HG03565 (cell line): ENCODE data around the gene GFPT2.

Experiments used
- ATAC-seq: cut with Tn5 transposase; IDR thresholded peaks from one replicate; pipeline ENCODE4 v1.9.1; 2021; ENCODE audit warnings: mild to moderate bottlenecking, moderate library complexity; ENCODE audit not compliant: unreplicated experiment

Gene GFPT2

GRCh38 chr5:180378438-180379344 is 25.6 kb upstream of the GFPT2 start:
- ATAC-seq = no peak

- no peak for ATAC-seq
Measured at GRCh38 chr5:180377556-180378197, 24.5 kb upstream of the GFPT2 start.

GRCh38 chr5:180376511-180376910 is 23.4 kb upstream of the GFPT2 start:
- ATAC-seq = no peak

GRCh38 chr5:180375955-180376354 is 22.8 kb upstream of the GFPT2 start:
- ATAC-seq = no peak

- ATAC-seq = no peak
Measured at GRCh38 chr5:180375291-180375690, 22.2 kb upstream of the GFPT2 start.

- ATAC-seq = no peak
Measured at GRCh38 chr5:180373870-180374269, 20.7 kb upstream of the GFPT2 start.

DNA sequence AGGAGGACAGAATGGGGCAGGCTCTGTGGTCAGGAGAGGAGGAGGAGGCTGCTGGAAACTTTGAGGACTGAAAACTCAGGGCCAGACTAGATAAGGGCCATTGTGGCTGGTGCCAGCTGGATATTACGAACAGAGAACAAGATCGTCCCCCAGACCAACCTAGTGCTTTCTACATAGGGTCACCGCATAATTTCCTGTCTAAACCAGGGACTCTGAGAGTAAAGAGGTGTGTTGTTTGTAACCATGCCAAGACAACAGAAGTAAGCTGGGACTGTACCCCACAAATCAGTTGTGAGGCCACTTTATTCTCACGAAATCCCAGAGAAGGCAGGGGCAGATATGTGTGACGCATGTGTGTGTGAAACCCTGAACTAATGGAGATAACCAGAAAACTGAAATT is 20.3 kb upstream of the GFPT2 start:
- no peak for ATAC-seq

- no peak for ATAC-seq
Measured at GRCh38 chr5:180371949-180372348, 18.8 kb upstream of the GFPT2 start.

DNA sequence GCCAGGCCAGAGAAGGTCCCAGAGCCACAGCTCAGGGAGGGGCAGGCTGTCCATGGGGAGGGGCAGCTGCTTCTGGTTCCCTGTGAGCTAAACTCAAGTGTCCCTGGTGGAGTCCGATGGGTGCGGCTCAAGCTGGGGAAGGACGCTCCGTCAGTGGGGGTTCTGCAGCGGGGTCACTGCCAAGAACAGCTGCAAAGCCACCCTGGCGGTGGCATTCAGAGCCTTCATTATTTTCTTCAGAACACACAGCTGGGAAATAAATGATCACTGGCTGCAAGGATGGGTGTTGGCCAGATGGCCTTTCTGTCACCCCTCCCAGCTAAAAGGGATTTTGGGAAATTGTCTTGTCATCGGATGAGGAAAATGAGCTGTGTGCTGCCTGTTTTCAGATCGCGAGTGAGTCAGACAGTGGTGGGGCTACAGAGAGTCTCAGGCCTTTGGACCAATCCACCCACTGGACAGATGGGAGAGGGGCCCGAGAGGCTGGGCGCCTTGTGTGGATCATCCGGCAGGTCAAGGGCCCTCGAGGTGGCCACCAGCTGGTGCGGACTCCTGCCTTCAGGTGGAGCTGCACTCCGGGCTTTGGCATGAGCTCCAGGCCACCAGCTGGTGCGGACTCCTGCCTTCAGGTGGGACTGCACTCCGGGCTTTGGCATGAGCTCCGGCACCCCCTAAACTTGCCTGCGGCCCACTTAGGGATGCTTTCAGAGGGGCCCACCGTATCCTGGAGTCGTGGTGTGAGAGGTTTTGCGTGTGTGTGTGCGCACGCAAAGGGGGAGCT is 17.9 kb upstream of the GFPT2 start:
- ATAC-seq = no peak

- no peak for ATAC-seq
Measured at GRCh38 chr5:180367991-180368390, 14.9 kb upstream of the GFPT2 start.

GRCh38 chr5:180367300-180367699 is 14.2 kb upstream of the GFPT2 start:
- no peak for ATAC-seq

- ATAC-seq = no peak
Measured at GRCh38 chr5:180366326-180366725, 13.2 kb upstream of the GFPT2 start.

DNA sequence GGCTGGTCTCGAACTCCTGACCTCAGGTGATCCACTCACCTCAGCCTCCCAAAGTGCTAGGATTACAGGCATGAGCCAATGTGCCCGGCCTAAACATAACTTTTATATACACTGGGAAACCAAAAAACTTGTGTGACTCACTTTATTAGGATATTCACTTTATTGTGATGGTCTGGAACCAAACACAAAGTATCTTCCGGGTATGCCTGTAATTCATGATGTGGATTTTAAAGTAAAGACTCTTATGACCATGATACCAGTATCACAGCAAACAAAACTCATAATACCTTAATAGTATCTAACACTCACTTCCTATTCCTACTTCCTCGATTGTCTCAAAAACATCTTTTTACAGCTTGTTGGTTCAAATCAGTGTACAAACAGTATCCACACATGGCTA is 12.7 kb upstream of the GFPT2 start:
- ATAC-seq = no peak

DNA sequence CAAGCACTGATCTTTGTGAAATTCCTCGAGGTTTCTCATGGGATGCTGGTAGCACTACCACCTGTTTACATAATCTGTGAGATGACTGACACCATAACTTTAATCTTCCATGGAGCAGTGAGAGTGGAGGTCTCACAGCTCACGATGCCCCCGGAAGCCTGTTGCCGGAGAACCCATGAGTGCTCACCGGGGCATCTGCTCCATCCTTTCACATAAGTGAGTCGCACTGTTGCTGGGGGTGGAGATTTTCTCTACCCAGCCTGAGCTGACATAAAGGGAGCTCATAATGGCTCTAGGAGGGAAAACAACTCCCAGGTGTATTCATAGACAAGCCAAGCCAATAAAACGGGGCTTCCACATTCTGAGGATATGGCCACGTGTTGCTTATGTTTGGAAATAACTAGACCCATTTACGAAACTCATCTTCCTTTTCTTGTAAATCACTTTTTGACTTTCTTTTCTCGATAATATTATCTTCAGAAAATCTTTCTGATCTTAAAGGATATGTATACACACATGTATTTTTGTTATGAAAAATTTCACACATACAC is 11.2 kb upstream of the GFPT2 start:
- ATAC-seq = no peak

GRCh38 chr5:180360078-180360957 is 7.2 kb upstream of the GFPT2 start:
- ATAC-seq = no peak

DNA sequence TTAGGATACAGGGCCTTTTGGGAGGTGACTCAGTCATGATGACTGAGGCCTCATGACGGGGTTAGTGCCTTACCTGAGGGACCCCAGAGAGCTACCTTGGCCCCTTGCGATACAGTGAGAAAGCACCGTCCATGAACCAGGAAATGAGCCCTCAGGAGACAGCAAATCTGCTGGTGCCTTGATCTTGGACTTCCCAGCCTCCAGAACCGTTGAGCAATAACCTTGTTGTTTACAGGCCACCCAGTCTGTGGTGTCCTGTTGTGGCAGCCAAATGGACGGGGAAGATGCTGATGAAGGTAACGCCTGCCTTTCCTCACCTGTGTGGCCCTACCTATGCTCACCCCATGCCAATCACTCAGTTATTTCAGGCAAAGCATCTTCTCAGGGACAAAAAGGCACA is 5.6 kb upstream of the GFPT2 start:
- no peak for ATAC-seq

GRCh38 chr5:180358179-180358578 is 5.0 kb upstream of the GFPT2 start:
- no peak for ATAC-seq

DNA sequence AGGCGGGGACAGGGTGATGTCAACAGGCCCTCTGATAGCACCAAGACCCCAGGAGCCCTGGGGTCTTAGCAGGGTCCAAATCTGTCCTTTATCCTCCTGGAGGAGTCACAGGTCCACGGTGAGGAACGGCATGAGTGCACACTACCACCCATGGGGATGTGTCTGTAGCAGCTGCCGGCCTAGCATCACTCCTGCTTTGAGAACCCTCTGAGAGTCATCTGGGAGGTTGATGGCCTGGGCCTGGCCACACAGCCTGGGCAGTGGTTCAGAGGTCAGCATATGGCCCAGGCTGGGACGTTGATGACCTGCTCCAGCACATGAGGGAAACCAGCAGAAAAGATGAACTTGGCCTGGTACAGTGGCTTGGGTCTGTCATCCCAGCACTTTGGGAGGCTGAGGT is 1.8 kb upstream of the GFPT2 start:
- ATAC-seq = no peak

- ATAC-seq = no peak
Measured at GRCh38 chr5:180353980-180354452, 880 bp upstream of the GFPT2 start.
